Thyroid gland (tissue), 4 donors: Measurements from ENCODE around the gene DARS2. TPM values are rescaled to one million over a fixed set of nuclear protein-coding genes. Genes with fewer than 3 reads are reported as not detected.
"Not testable (repeated sequence)": the region's sequence is repeated elsewhere in the genome, so short reads cannot be mapped to it uniquely, and the experiment has no call there.

ENCODE experiments used
- DNase-seq, 2 donors: peaks; one replicate each; pipeline ENCODE4 v3.0.0-alpha.2; 2019
- H3K27ac ChIP-seq, 3 donors: fragments of 200-600 bp; sonication (generic); 1 replicate in 2 of 3; 2 replicates in 1 of 3; pipeline ENCODE4 v1.5.1; 2016 to 2019; ENCODE audit warnings: mild to moderate bottlenecking in 1 of 3, moderate library complexity in 1 of 3
- H3K27me3 ChIP-seq: fragments of 200-600 bp; sonication (generic); one replicate; pipeline ENCODE4 v1.5.1; 2019
- H3K36me3 ChIP-seq, 2 donors: fragments of 200-600 bp; sonication (generic); one replicate each; pipeline ENCODE4 v1.5.1; 2016 to 2019
- H3K4me1 ChIP-seq, 2 donors: fragments of 200-600 bp; sonication (generic); one replicate each; pipeline ENCODE4 v1.5.1; 2017 to 2019
- H3K4me3 ChIP-seq, 3 donors: fragments of 200-600 bp; sonication (generic); replicated peaks in 1 of 3; 1 replicate in 2 of 3; 2 replicates in 1 of 3; pipeline ENCODE4 v1.5.1; 2016; ENCODE audit warnings: mild to moderate bottlenecking in 1 of 3
- H3K9me3 ChIP-seq: fragments of 200-600 bp; sonication (generic); one replicate; pipeline ENCODE4 v1.5.1; 2017
- CTCF ChIP-seq, 6 experiments: fragments of 200-600 bp in 3 of 6; fragments of 450-650 bp in 3 of 6; sonication (generic) in 3 of 6; IDR thresholded peaks; one replicate each; pipeline ENCODE4 v1.5.1; 2016 to 2019; ENCODE audit warnings: antibody characterized with exemption in 6 of 6, mild to moderate bottlenecking in 2 of 6, inconsistent platforms in 1 of 6, moderate library complexity in 1 of 6
- POLR2A ChIP-seq, 2 donors: fragments of 450-650 bp; IDR thresholded peaks; one replicate each; pipeline ENCODE4 v1.6.1; 2017; ENCODE audit warnings: antibody characterized with exemption in 2 of 2, mild to moderate bottlenecking in 2 of 2, moderate library complexity in 1 of 2
- WGBS, 2 donors: methylation state at CpG; one replicate each; pipeline ENCODE4 v1.1.5; 2017; 5-methylcytosine and 5-hydroxymethylcytosine counted together
- intact Hi-C: fragments of 100-400 bp; cut with DNase I; formaldehyde crosslinking; loops from one replicate; pipeline ENCODE4 v1.15.1; 2023
- total RNA-seq, 4 donors: library from RNA; depleted of rRNA; stranded (reverse); fragments of >200 nt; gene quantifications; one replicate each; pipeline ENCODE4 v1.2.3, GENCODE V29; 2016

The DARS2 gene
- total RNA-seq, 4 donors from 2014 or later = 14.9 to 26.9 (median 20.7) TPM

- intact Hi-C loops = no loop called here
- 77 to 86% methylated on average over 2 of the region's 2 CpGs for WGBS, 2 donors
- peaks cover 9 to 14% of the 10 kb centered on the region in 2 donors for H3K4me1 ChIP-seq
- no peak overlapping the region for H3K27ac ChIP-seq
- H3K4me3 ChIP-seq = no peak overlapping the region
- DNase-seq = no peak
- H3K36me3 ChIP-seq = peaks cover 2 to 5% of the 10 kb centered on the region in 2 donors
- TF ChIP-seq CTCF (IDR thresholded peaks at IDR 0.05) (no peak), POLR2A (IDR thresholded peaks at IDR 0.05) (no peak)
- no peaks in the 10 kb centered on the region for H3K9me3 ChIP-seq
- no peaks in the 10 kb centered on the region for H3K27me3 ChIP-seq
These were observed 47.0 kb downstream of the DARS2 start for GRCh38 chr1:173871500-173871899.

GRCh38 chr1:173876732-173877131 lies 52.3 kb downstream of the DARS2 start:
- 93 to 97% methylated on average over 5 of the region's 5 CpGs for WGBS, 2 donors
- no peak for DNase-seq
- no peaks in the 10 kb centered on the region for H3K4me1 ChIP-seq
- H3K9me3 ChIP-seq = no peaks in the 10 kb centered on the region
- H3K36me3 ChIP-seq = peaks cover 9 to 12% of the 10 kb centered on the region in 2 donors
- intact Hi-C loops = no loop called here
- no peaks in the 10 kb centered on the region for H3K27me3 ChIP-seq
- TF ChIP-seq POLR2A (IDR thresholded peaks at IDR 0.05) = no peak
- no peak for TF ChIP-seq CTCF (IDR thresholded peaks at IDR 0.05)
- H3K27ac ChIP-seq = no peak overlapping the region
- H3K4me3 ChIP-seq = no peak overlapping the region

GRCh38 chr1:173878251-173878650 lies 53.8 kb downstream of the DARS2 start:
- no peaks in the 10 kb centered on the region for H3K27me3 ChIP-seq
- no peaks in the 10 kb centered on the region for H3K4me1 ChIP-seq
- peaks cover 9 to 12% of the 10 kb centered on the region in 2 donors for H3K36me3 ChIP-seq
- no peak for TF ChIP-seq CTCF (IDR thresholded peaks at IDR 0.05)
- no peak for TF ChIP-seq POLR2A (IDR thresholded peaks at IDR 0.05)
- no peaks in the 10 kb centered on the region for H3K9me3 ChIP-seq
- DNase-seq = no peak
- intact Hi-C loops = no loop called here
- no peak overlapping the region for H3K27ac ChIP-seq
- no peak overlapping the region for H3K4me3 ChIP-seq

- H3K36me3 ChIP-seq = peaks cover 13 to 16% of the 10 kb centered on the region in 2 donors
These were observed 56.6 kb downstream of the DARS2 start for GRCh38 chr1:173881117-173881516.

GRCh38 chr1:173884701-173885100 lies 60.2 kb downstream of the DARS2 start:
- H3K27me3 ChIP-seq = no peaks in the 10 kb centered on the region

More at GRCh38 chr1:173881117-173881516, 56.6 kb downstream of the DARS2 start:
- H3K4me1 ChIP-seq, DNase-seq, intact Hi-C loops, H3K27me3 ChIP-seq, H3K9me3 ChIP-seq, H3K27ac ChIP-seq, H3K4me3 ChIP-seq: not testable (repeated sequence)
- 96 to 98% methylated on average over 4 of the region's 4 CpGs for WGBS, 2 donors

More at GRCh38 chr1:173884701-173885100, 60.2 kb downstream of the DARS2 start:
- H3K27ac ChIP-seq = no peak overlapping the region
- H3K4me1 ChIP-seq = no peaks in the 10 kb centered on the region
- peaks cover 11 to 16% of the 10 kb centered on the region in 2 donors for H3K36me3 ChIP-seq
- intact Hi-C loops = no loop called here
- TF ChIP-seq POLR2A (IDR thresholded peaks at IDR 0.05) (no peak), CTCF (IDR thresholded peaks at IDR 0.05) (no peak)
- 95 to 98% methylated on average over 5 of the region's 5 CpGs for WGBS, 2 donors
- no peak overlapping the region for H3K4me3 ChIP-seq
- H3K9me3 ChIP-seq = no peaks in the 10 kb centered on the region
- DNase-seq = no peak
